GM12878 (cell line): ENCODE results near the gene PLBD1. TPM values are rescaled to one million over a fixed set of nuclear protein-coding genes. Genes with fewer than 3 reads are reported as not detected.

Experiments
- ATAC-seq: fragments of 200-7000 bp; cut with Tn5 transposase; 3 replicates; pipeline ENCODE4 v1.9.1; 2020; ENCODE audit warnings: mild to moderate bottlenecking, moderate library complexity
- BruUV-seq: library from RNA; stranded (reverse); fragments of 400-500 nt; replicated peaks from 2 replicates; lab custom pipeline; 2021; lab: Mats Ljungman, UMichigan
- CTCF ChIA-PET: fragments of 300-600 bp; sonication (Branson Sonifier 250); formaldehyde crosslinking; extraction: SDS; loops from one replicate; lab custom pipeline; 2021; ENCODE audit warnings: inconsistent platforms; lab: Yijun Ruan, JAX
- POLR2A ChIA-PET: fragments of 350-600 bp; formaldehyde crosslinking; extraction: SDS; loops from one replicate; lab custom pipeline; 2021; ENCODE audit warnings: inconsistent platforms; lab: Charles Lee
- RAD21 ChIA-PET: fragments of 300-600 bp; sonication (Branson Sonifier 250); formaldehyde crosslinking; loops from one replicate; lab custom pipeline; 2023; ENCODE audit warnings: antibody characterized with exemption; ENCODE audit not compliant: unreplicated experiment; lab: Charles Lee
- SMC1A ChIA-PET: fragments of 300-600 bp; sonication (Branson Sonifier 250); formaldehyde crosslinking; loops from one replicate; lab custom pipeline; 2023; ENCODE audit not compliant: unreplicated experiment, uncharacterized antibody; lab: Charles Lee
- DNase-seq: peaks from one replicate; pipeline ENCODE4 v3.0.0-alpha.2; 2011; ENCODE audit warnings: low read depth, low spot score
- FAIRE-seq: peaks from 3 replicates; lab custom pipeline; 2011; peaks lifted over from hg19 to GRCh38; lab: Jason Lieb, UNC
- H2AFZ ChIP-seq: 2 replicates; pipeline ENCODE4 v1.6.0; 2011; ENCODE audit warnings: low read depth, low read length, control low read depth; ENCODE audit not compliant: control insufficient read depth
- H3K27ac ChIP-seq: 2 replicates; pipeline ENCODE4 v1.5.1; 2011; ENCODE audit warnings: control low read depth; ENCODE audit not compliant: control insufficient read depth, insufficient read depth
- H3K27me3 ChIP-seq, 2 experiments: replicated peaks in 1 of 2; 2 replicates each; pipeline versions ENCODE4 v1.6.0 to v1.6.1; 2011; ENCODE audit warnings: low read length in 1 of 2; ENCODE audit not compliant: control insufficient read depth in 2 of 2, insufficient read depth in 2 of 2
- H3K36me3 ChIP-seq, 2 experiments: 2 replicates each; pipeline ENCODE4 v1.5.1; 2011; ENCODE audit warnings: low read length in 1 of 2; ENCODE audit not compliant: control insufficient read depth in 2 of 2, insufficient read depth in 2 of 2
- H3K4me1 ChIP-seq: 2 replicates; pipeline ENCODE4 v1.6.1; 2011; ENCODE audit warnings: mild to moderate bottlenecking, low read length, moderate library complexity, mixed read lengths; ENCODE audit not compliant: control insufficient read depth, insufficient read depth
- H3K4me2 ChIP-seq: 2 replicates; pipeline ENCODE4 v1.6.0; 2011; ENCODE audit warnings: control low read depth; ENCODE audit not compliant: control insufficient read depth, insufficient read depth
- H3K4me3 ChIP-seq: fragments of 200-600 bp; sonication (generic); 2 replicates; pipeline ENCODE4 v1.5.1; 2016
- H3K79me2 ChIP-seq: 2 replicates; pipeline ENCODE4 v1.6.0; 2011; ENCODE audit warnings: low read length; ENCODE audit not compliant: control insufficient read depth, insufficient read depth
- H3K9ac ChIP-seq: 2 replicates; pipeline ENCODE4 v1.8.0; 2011; ENCODE audit warnings: low read length, control low read depth, mixed read lengths; ENCODE audit not compliant: control insufficient read depth, insufficient read depth
- H3K9me3 ChIP-seq: replicated peaks from 3 replicates; pipeline ENCODE4 v1.5.1; 2011; ENCODE audit warnings: mild to moderate bottlenecking, low read length; ENCODE audit not compliant: control insufficient read depth, insufficient read depth
- H4K20me1 ChIP-seq: 2 replicates; pipeline ENCODE4 v1.6.0; 2011; ENCODE audit not compliant: control insufficient read depth, insufficient read depth
- DPF2 ChIP-seq: fragments of 450-650 bp; IDR thresholded peaks from 2 replicates; pipeline ENCODE4 v1.6.1; 2017; ENCODE audit warnings: mild to moderate bottlenecking
- FOXK2 ChIP-seq: fragments of 450-650 bp; IDR thresholded peaks from 2 replicates; pipeline ENCODE4 v1.6.1; 2017; ENCODE audit warnings: mild to moderate bottlenecking, moderate library complexity
- MXI1 ChIP-seq: fragments of 150-350 bp; IDR thresholded peaks from 2 replicates; pipeline ENCODE4 v1.6.1; 2011; ENCODE audit warnings: low read depth, mild to moderate bottlenecking, inconsistent platforms, low read length, improper control_type of control experiment
- NFYA ChIP-seq: IDR thresholded peaks from 2 replicates; pipeline ENCODE4 v1.6.1; 2011; ENCODE audit warnings: low read depth, mild to moderate bottlenecking, low read length, improper control_type of control experiment, borderline replicate concordance
- POLR2A ChIP-seq: IDR thresholded peaks from 2 replicates; pipeline ENCODE4 v1.6.1; 2011; ENCODE audit warnings: low read depth, mild to moderate bottlenecking, low read length
- SIN3A ChIP-seq: IDR thresholded peaks from 2 replicates; pipeline ENCODE4 v1.6.1; 2012; ENCODE audit warnings: low read depth, low read length, improper control_type of control experiment
- SMAD1 ChIP-seq: fragments of 450-650 bp; IDR thresholded peaks from 2 replicates; pipeline ENCODE4 v1.6.1; 2018; ENCODE audit warnings: mild to moderate bottlenecking, low read depth; ENCODE audit not compliant: partially characterized antibody
- SREBF1 ChIP-seq: IDR thresholded peaks from 2 replicates; pipeline ENCODE4 v1.6.1; 2012; ENCODE audit warnings: mild to moderate bottlenecking, low read length
- TAF1 ChIP-seq: IDR thresholded peaks from 2 replicates; pipeline ENCODE4 v1.6.1; 2011; ENCODE audit warnings: mild to moderate bottlenecking, low read depth, low read length, borderline replicate concordance
- WGBS: methylation state at CpG from one replicate; pipeline ENCODE4 v1.1.6; 2016; ENCODE audit warnings: low lambda C conversion rate; ENCODE audit not compliant: insufficient replicate concordance, insufficient coverage; ENCODE audit errors: missing lambda C conversion rate; 5-methylcytosine and 5-hydroxymethylcytosine counted together
- in situ Hi-C: fragments of 300-500 bp; cut with MboI; formaldehyde crosslinking; loops from 9 replicates; pipeline ENCODE4 v1.14.3; 2018; ENCODE audit warnings: mixed read lengths
- intact Hi-C: fragments of 100-400 bp; cut with micrococcal nuclease; formaldehyde crosslinking; loops from one replicate; pipeline ENCODE4 v1.14.2; 2022; ENCODE audit not compliant: unreplicated experiment
- polyA plus RNA-seq, 11 experiments: library from polyadenylated mRNA; depleted of rRNA in 4 of 11; unstranded in 6 of 11; stranded (reverse) in 5 of 11; fragments of >200 nt; fragmentation: Nextera tagmentation in 4 of 11; fragmentation: Illumina TruSeq in 1 of 11; extraction: Ambion mirVana in 4 of 11; extraction: Trizol in 1 of 11; gene quantifications; 1 replicate in 1 of 11; 2 replicates in 10 of 11; pipeline versions ENCODE4 v1.2.1 to v1.2.3, GENCODE V29; 2011 to 2016; ENCODE audit warnings: inconsistent platforms in 2 of 11, missing spikeins in 2 of 11, low read depth in 1 of 11
- total RNA-seq, 4 experiments: library from RNA; depleted of rRNA in 3 of 4; stranded (reverse); fragments of >200 nt in 3 of 4; fragmentation: Illumina TruSeq in 1 of 4; extraction: Trizol in 1 of 4; gene quantifications; 2 replicates each; pipeline versions ENCODE4 v1.2.1 to v1.2.3, GENCODE V29; 2013 to 2021
- TF ChIP-seq, protein P1 (sequence below): IDR thresholded peaks from 2 replicates; pipeline ENCODE4 v1.6.1; 2012; ENCODE audit warnings: improper control_type of control experiment, low read depth, low read length; ENCODE audit not compliant: insufficient replicate concordance
- TF ChIP-seq, protein P2 (sequence below): IDR thresholded peaks from 2 replicates; pipeline ENCODE4 v1.6.1; 2012; ENCODE audit warnings: low read depth, low read length, improper control_type of control experiment
- TF ChIP-seq, protein P3 (sequence below): fragments of 450-650 bp; IDR thresholded peaks from 2 replicates; pipeline ENCODE4 v1.6.1; 2017; ENCODE audit warnings: mild to moderate bottlenecking, low read depth, inconsistent platforms; ENCODE audit not compliant: poor library complexity, severe bottlenecking

PLBD1 gene
- total and polyA plus RNA-seq, 10 of the 15 experiments (the other 5 are each of a cell fraction or from before 2014, with no cell fraction given), result 0.19 to 0.54 (median 0.27) TPM; not detected in 1

DNA sequence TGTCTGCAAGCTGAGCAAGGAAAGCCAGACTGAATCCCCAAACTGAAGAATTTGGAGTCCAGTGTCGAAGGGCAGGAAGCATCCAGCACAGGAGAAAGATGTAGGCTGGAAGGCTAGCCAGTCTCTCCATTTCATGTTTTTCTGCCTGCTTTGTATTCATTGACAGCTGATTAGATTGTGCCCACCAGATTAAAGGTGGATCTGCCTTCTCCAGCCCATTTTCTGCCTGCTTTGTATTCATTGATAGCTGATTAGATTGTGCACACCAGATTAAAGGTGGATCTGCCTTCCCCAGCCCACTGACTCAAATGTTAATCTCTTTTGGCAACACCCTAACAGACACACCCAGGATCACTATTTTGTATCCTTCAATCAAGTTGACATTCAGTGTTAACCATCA, 85.3 kb downstream of the PLBD1 start:
- TF ChIP-seq FOXK2 (no peak), SMAD1 (no peak), DPF2 (no peak), SREBF1 (no peak), SIN3A (no peak), POLR2A (no peak), TAF1 (no peak), MXI1 (no peak), NFYA (no peak)
- TF ChIP-seq, protein P1, sequence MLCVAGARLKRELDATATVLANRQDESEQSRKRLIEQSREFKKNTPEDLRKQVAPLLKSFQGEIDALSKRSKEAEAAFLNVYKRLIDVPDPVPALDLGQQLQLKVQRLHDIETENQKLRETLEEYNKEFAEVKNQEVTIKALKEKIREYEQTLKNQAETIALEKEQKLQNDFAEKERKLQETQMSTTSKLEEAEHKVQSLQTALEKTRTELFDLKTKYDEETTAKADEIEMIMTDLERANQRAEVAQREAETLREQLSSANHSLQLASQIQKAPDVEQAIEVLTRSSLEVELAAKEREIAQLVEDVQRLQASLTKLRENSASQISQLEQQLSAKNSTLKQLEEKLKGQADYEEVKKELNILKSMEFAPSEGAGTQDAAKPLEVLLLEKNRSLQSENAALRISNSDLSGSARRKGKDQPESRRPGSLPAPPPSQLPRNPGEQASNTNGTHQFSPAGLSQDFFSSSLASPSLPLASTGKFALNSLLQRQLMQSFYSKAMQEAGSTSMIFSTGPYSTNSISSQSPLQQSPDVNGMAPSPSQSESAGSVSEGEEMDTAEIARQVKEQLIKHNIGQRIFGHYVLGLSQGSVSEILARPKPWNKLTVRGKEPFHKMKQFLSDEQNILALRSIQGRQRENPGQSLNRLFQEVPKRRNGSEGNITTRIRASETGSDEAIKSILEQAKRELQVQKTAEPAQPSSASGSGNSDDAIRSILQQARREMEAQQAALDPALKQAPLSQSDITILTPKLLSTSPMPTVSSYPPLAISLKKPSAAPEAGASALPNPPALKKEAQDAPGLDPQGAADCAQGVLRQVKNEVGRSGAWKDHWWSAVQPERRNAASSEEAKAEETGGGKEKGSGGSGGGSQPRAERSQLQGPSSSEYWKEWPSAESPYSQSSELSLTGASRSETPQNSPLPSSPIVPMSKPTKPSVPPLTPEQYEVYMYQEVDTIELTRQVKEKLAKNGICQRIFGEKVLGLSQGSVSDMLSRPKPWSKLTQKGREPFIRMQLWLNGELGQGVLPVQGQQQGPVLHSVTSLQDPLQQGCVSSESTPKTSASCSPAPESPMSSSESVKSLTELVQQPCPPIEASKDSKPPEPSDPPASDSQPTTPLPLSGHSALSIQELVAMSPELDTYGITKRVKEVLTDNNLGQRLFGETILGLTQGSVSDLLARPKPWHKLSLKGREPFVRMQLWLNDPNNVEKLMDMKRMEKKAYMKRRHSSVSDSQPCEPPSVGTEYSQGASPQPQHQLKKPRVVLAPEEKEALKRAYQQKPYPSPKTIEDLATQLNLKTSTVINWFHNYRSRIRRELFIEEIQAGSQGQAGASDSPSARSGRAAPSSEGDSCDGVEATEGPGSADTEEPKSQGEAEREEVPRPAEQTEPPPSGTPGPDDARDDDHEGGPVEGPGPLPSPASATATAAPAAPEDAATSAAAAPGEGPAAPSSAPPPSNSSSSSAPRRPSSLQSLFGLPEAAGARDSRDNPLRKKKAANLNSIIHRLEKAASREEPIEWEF, result no peak
- TF ChIP-seq, protein P2, sequence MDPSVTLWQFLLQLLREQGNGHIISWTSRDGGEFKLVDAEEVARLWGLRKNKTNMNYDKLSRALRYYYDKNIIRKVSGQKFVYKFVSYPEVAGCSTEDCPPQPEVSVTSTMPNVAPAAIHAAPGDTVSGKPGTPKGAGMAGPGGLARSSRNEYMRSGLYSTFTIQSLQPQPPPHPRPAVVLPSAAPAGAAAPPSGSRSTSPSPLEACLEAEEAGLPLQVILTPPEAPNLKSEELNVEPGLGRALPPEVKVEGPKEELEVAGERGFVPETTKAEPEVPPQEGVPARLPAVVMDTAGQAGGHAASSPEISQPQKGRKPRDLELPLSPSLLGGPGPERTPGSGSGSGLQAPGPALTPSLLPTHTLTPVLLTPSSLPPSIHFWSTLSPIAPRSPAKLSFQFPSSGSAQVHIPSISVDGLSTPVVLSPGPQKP, result no peak
- TF ChIP-seq, protein P3, sequence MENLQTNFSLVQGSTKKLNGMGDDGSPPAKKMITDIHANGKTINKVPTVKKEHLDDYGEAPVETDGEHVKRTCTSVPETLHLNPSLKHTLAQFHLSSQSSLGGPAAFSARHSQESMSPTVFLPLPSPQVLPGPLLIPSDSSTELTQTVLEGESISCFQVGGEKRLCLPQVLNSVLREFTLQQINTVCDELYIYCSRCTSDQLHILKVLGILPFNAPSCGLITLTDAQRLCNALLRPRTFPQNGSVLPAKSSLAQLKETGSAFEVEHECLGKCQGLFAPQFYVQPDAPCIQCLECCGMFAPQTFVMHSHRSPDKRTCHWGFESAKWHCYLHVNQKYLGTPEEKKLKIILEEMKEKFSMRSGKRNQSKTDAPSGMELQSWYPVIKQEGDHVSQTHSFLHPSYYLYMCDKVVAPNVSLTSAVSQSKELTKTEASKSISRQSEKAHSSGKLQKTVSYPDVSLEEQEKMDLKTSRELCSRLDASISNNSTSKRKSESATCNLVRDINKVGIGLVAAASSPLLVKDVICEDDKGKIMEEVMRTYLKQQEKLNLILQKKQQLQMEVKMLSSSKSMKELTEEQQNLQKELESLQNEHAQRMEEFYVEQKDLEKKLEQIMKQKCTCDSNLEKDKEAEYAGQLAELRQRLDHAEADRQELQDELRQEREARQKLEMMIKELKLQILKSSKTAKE, result no peak
- BruUV-seq, result no TSS peak
- RAD21 ChIA-PET, result no interaction called here
- CTCF ChIA-PET, result interaction anchor here (0.7 kb wide), 1 partner anchor 240 kb away, joined by 4 read pairs; no protein-coding TSS in a partner anchor
- in situ Hi-C loops (no loop called here), intact Hi-C loops (no loop called here)
- Histone ChIP-seq H2AFZ (no peak overlapping the region), H3K4me2 (no peak overlapping the region), H3K79me2 (no peaks in the 10 kb centered on the region), H3K4me3 (no peak overlapping the region), H3K4me1 (no peaks in the 10 kb centered on the region), H3K36me3 (peaks cover 8 to 30% of the 10 kb centered on the region in 2 experiments), H3K9ac (no peak overlapping the region), H3K27ac (no peak overlapping the region), H4K20me1 (no peaks in the 10 kb centered on the region), H3K9me3 (no peaks in the 10 kb centered on the region), H3K27me3 (no peaks in the 10 kb centered on the region)
- FAIRE-seq, result no peak
- SMC1A ChIA-PET, result no interaction called here
- WGBS, result 88% methylated on average over 1 of the region's 1 CpG
- no peak for ATAC-seq
- no peak for DNase-seq
- POLR2A ChIA-PET, result interaction anchor here (0.5 kb wide), 1 partner anchor 156 kb away, joined by 4 read pairs; no protein-coding TSS in a partner anchor
